ENCODE data around the gene HTR5A. TPM values are rescaled to one million over a fixed set of nuclear protein-coding genes. Genes with fewer than 3 reads are reported as not detected.

HTR5A gene
- total RNA-seq, 2 experiments from 2014 or later: not detected

- H3K27me3 Mint-ChIP-seq: peaks cover 23% of the 10 kb centered on the region
- no peaks in the 10 kb centered on the region for H3K36me3 Mint-ChIP-seq (ENCODE audit: low read depth)
- no peaks in the 10 kb centered on the region for H3K4me1 Mint-ChIP-seq (ENCODE audit: low read depth)
- POLR2A ChIA-PET: no interaction called here
- CTCF ChIA-PET: no interaction called here
- Histone ChIP-seq H3K4me1 (ENCODE audit: insufficient read depth, low read length) (no peaks in the 10 kb centered on the region), H3K27ac (ENCODE audit: low read depth in 1 of 2, low read length in 2 of 2) (no peak overlapping the region), H3K4me3 (ENCODE audit: low read length) (no peak overlapping the region), H3K9me3 (ENCODE audit: control insufficient read depth in 1 of 2, insufficient read depth in 1 of 2, low read length in 2 of 2) (no peaks in the 10 kb centered on the region), H3K36me3 (ENCODE audit: insufficient read depth, low read length) (no peaks in the 10 kb centered on the region), H3K27me3 (ENCODE audit: control insufficient read depth in 1 of 2, insufficient read depth in 2 of 2, low read length in 2 of 2) (peaks cover 5 to 6% of the 10 kb centered on the region in 2 experiments)
- DNase-seq: no peak
- no peaks in the 10 kb centered on the region for H3K9me3 Mint-ChIP-seq
- TF ChIP-seq CTCF (IDR thresholded peaks at IDR 0.05): no peak
- no peak overlapping the region for H3K4me3 Mint-ChIP-seq
- ATAC-seq (ENCODE audit: poor library complexity): no peak
- no peak overlapping the region for H3K27ac Mint-ChIP-seq
- intact Hi-C loops (cut with DNase I, micrococcal nuclease): no loop called here
Measured at GRCh38 chr7:155104913-155105312, 34.8 kb downstream of the HTR5A start.

- Histone ChIP-seq H3K27me3 (ENCODE audit: control insufficient read depth in 1 of 2, insufficient read depth in 2 of 2, low read length in 2 of 2) (peaks cover 5 to 6% of the 10 kb centered on the region in 2 experiments), H3K36me3 (ENCODE audit: insufficient read depth, low read length) (no peaks in the 10 kb centered on the region), H3K27ac (ENCODE audit: low read depth in 1 of 2, low read length in 2 of 2) (no peak overlapping the region), H3K4me3 (ENCODE audit: low read length) (no peak overlapping the region), H3K4me1 (ENCODE audit: insufficient read depth, low read length) (no peaks in the 10 kb centered on the region), H3K9me3 (ENCODE audit: control insufficient read depth in 1 of 2, insufficient read depth in 1 of 2, low read length in 2 of 2) (no peaks in the 10 kb centered on the region)
- Mint-ChIP-seq H3K9me3 (no peaks in the 10 kb centered on the region), H3K4me3 (no peak overlapping the region), H3K4me1 (ENCODE audit: low read depth) (no peaks in the 10 kb centered on the region), H3K27me3 (peaks cover 32% of the 10 kb centered on the region), H3K36me3 (ENCODE audit: low read depth) (no peaks in the 10 kb centered on the region), H3K27ac (no peak overlapping the region)
- intact Hi-C loops (cut with DNase I, micrococcal nuclease): no loop called here
- ChIA-PET CTCF (no interaction called here), POLR2A (no interaction called here)
- no peak for ATAC-seq (ENCODE audit: poor library complexity)
- DNase-seq: no peak
- TF ChIP-seq CTCF (IDR thresholded peaks at IDR 0.05): no peak
Measured at GRCh38 chr7:155106356-155106755, 36.2 kb downstream of the HTR5A start.

- H3K36me3 Mint-ChIP-seq (ENCODE audit: low read depth): no peaks in the 10 kb centered on the region
- Histone ChIP-seq H3K36me3 (ENCODE audit: insufficient read depth, low read length) (no peaks in the 10 kb centered on the region), H3K9me3 (ENCODE audit: control insufficient read depth in 1 of 2, insufficient read depth in 1 of 2, low read length in 2 of 2) (no peaks in the 10 kb centered on the region), H3K27me3 (ENCODE audit: control insufficient read depth in 1 of 2, insufficient read depth in 2 of 2, low read length in 2 of 2) (peaks cover 5 to 6% of the 10 kb centered on the region in 2 experiments), H3K4me3 (ENCODE audit: low read length) (no peak overlapping the region), H3K4me1 (ENCODE audit: insufficient read depth, low read length) (no peaks in the 10 kb centered on the region), H3K27ac (ENCODE audit: low read depth in 1 of 2, low read length in 2 of 2) (no peak overlapping the region)
- CTCF ChIA-PET: no interaction called here
- ATAC-seq (ENCODE audit: poor library complexity) (no peak), DNase-seq (no peak)
- H3K4me3 Mint-ChIP-seq: no peak overlapping the region
- H3K27me3 Mint-ChIP-seq: peaks cover 32% of the 10 kb centered on the region
- no peaks in the 10 kb centered on the region for H3K4me1 Mint-ChIP-seq (ENCODE audit: low read depth)
- H3K9me3 Mint-ChIP-seq: no peaks in the 10 kb centered on the region
- POLR2A ChIA-PET: interaction anchor here (0.6 kb wide), 1 partner anchor 12 kb away, joined by 3 read pairs; no protein-coding TSS in a partner anchor
- intact Hi-C loops (cut with DNase I, micrococcal nuclease): no loop called here
- H3K27ac Mint-ChIP-seq: no peak overlapping the region
- no peak for TF ChIP-seq CTCF (IDR thresholded peaks at IDR 0.05)
Measured at GRCh38 chr7:155107126-155107525, 37.0 kb downstream of the HTR5A start.
